Activated CD8-positive, alpha-beta T cell treated with anti-CD3 and anti-CD28 coated beads for 36 hours (primary cell): Measurements from ENCODE around the gene GTF2F2. TPM values are rescaled to one million over a fixed set of nuclear protein-coding genes. Genes with fewer than 3 reads are reported as not detected.

Experiments used
- ATAC-seq: fragments of 200-7000 bp; cut with Tn5 transposase; one replicate; pipeline ENCODE4 v1.10.0; 2021; ENCODE audit warnings: mild to moderate bottlenecking, moderate library complexity
- CTCF ChIA-PET: fragments of 350-600 bp; sonication (Branson Sonifier 250); formaldehyde crosslinking; loops from one replicate; lab custom pipeline; 2021; ENCODE audit warnings: antibody characterized with exemption; lab: Charles Lee
- POLR2A ChIA-PET: fragments of 350-600 bp; sonication (Branson Sonifier 250); formaldehyde crosslinking; loops from one replicate; lab custom pipeline; 2021; ENCODE audit warnings: antibody characterized with exemption; lab: Charles Lee
- DNase-seq: peaks from one replicate; pipeline ENCODE4 v3.0.0-alpha.2; 2020
- H3K27ac Mint-ChIP-seq: one replicate; pipeline ENCODE4 v1.8.0; 2021; ENCODE audit warnings: mild to moderate bottlenecking, mixed read lengths
- H3K27me3 Mint-ChIP-seq: one replicate; pipeline ENCODE4 v1.8.0; 2021; ENCODE audit warnings: mixed read lengths
- H3K36me3 Mint-ChIP-seq: one replicate; pipeline ENCODE4 v1.8.0; 2021; ENCODE audit warnings: low read depth, mixed read lengths
- H3K4me1 Mint-ChIP-seq: one replicate; pipeline ENCODE4 v1.8.0; 2021; ENCODE audit warnings: low read depth, mixed read lengths
- H3K4me3 Mint-ChIP-seq: one replicate; pipeline ENCODE4 v1.8.0; 2021; ENCODE audit warnings: mild to moderate bottlenecking, moderate library complexity, mixed read lengths
- H3K9me3 Mint-ChIP-seq: one replicate; pipeline ENCODE4 v1.8.0; 2021; ENCODE audit warnings: mixed read lengths
- CTCF ChIP-seq: fragments of 200-600 bp; IDR thresholded peaks from one replicate; pipeline ENCODE4 v1.8.0; 2022; ENCODE audit warnings: antibody characterized with exemption, mild to moderate bottlenecking
- intact Hi-C: fragments of 100-400 bp; cut with micrococcal nuclease; formaldehyde crosslinking; loops from one replicate; pipeline ENCODE4 v1.10.0; 2022
- total RNA-seq, 2 experiments: library from RNA; stranded (reverse); gene quantifications; one replicate each; pipeline ENCODE4 v1.2.3, GENCODE V29; 2021

The GTF2F2 gene
- total RNA-seq, 2 experiments from 2014 or later = 25.8 to 28.9 TPM

GRCh38 chr13:45249662-45250061 lies 129.4 kb downstream of the GTF2F2 start:
- Mint-ChIP-seq H3K27me3 (no peaks in the 10 kb centered on the region), H3K36me3 (peaks cover 8% of the 10 kb centered on the region), H3K4me3 (no peak overlapping the region), H3K4me1 (peaks cover 4% of the 10 kb centered on the region), H3K27ac (no peak overlapping the region), H3K9me3 (no peaks in the 10 kb centered on the region)
- DNase-seq = no peak
- CTCF ChIA-PET = no interaction called here
- intact Hi-C loops = no loop called here
- no peak for ATAC-seq
- POLR2A ChIA-PET = no interaction called here
- TF ChIP-seq CTCF = no peak

GRCh38 chr13:45254396-45254795 lies 134.1 kb downstream of the GTF2F2 start:
- Mint-ChIP-seq H3K9me3 (no peaks in the 10 kb centered on the region), H3K27me3 (no peaks in the 10 kb centered on the region), H3K36me3 (peaks cover 12% of the 10 kb centered on the region), H3K27ac (no peak overlapping the region), H3K4me3 (no peak overlapping the region), H3K4me1 (peaks cover 32% of the 10 kb centered on the region)
- no peak for ATAC-seq
- no peak for DNase-seq
- intact Hi-C loops = no loop called here
- no peak for TF ChIP-seq CTCF
- ChIA-PET CTCF (no interaction called here), POLR2A (no interaction called here)

GRCh38 chr13:45255247-45255987 lies 135.1 kb downstream of the GTF2F2 start:
- TF ChIP-seq CTCF = no peak
- ChIA-PET POLR2A (no interaction called here), CTCF (interaction anchor here (1.2 to 1.6 kb wide), 2 partner anchors 15 kb away, joined by 3 to 4 read pairs; no protein-coding TSS in a partner anchor)
- Mint-ChIP-seq H3K9me3 (no peaks in the 10 kb centered on the region), H3K4me3 (no peak overlapping the region), H3K27me3 (no peaks in the 10 kb centered on the region), H3K36me3 (peaks cover 12% of the 10 kb centered on the region), H3K27ac (no peak overlapping the region), H3K4me1 (peaks cover 32% of the 10 kb centered on the region)
- intact Hi-C loops = no loop called here
- no peak for DNase-seq
- no peak for ATAC-seq

- POLR2A ChIA-PET = no interaction called here
- CTCF ChIA-PET = interaction anchor here (1.6 kb wide), 1 partner anchor 14 kb away, joined by 3 read pairs; no protein-coding TSS in a partner anchor
Observed at GRCh38 chr13:45256254-45256653, 135.9 kb downstream of the GTF2F2 start.

More at GRCh38 chr13:45256254-45256653, 135.9 kb downstream of the GTF2F2 start:
- no peak for TF ChIP-seq CTCF
- peaks cover 12% of the 10 kb centered on the region for H3K36me3 Mint-ChIP-seq
- H3K4me1 Mint-ChIP-seq = peaks cover 32% of the 10 kb centered on the region
- no peaks in the 10 kb centered on the region for H3K9me3 Mint-ChIP-seq
- no peak overlapping the region for H3K27ac Mint-ChIP-seq
- no peak overlapping the region for H3K4me3 Mint-ChIP-seq
- intact Hi-C loops = no loop called here
- ATAC-seq = no peak
- DNase-seq = no peak
- no peaks in the 10 kb centered on the region for H3K27me3 Mint-ChIP-seq
